Measurements from ENCODE around the gene STXBP5.
"Not testable (repeated sequence)": the region's sequence is repeated elsewhere in the genome, so short reads cannot be mapped to it uniquely, and the experiment has no call there.

The STXBP5 gene

GRCh38 chr6:147298461-147298860, 94.2 kb downstream of the STXBP5 start:
- no peak for DNase-seq

- DNase-seq, result no peak
Observed at GRCh38 chr6:147299035-147299434, 94.8 kb downstream of the STXBP5 start.

- no peak for DNase-seq
Observed at GRCh38 chr6:147301070-147301469, 96.9 kb downstream of the STXBP5 start.

GRCh38 chr6:147304016-147304415, 99.8 kb downstream of the STXBP5 start:
- no peak for DNase-seq

- no peak for DNase-seq
Observed at GRCh38 chr6:147310521-147310920, 106.3 kb downstream of the STXBP5 start.

GRCh38 chr6:147311218-147311617, 107.0 kb downstream of the STXBP5 start:
- DNase-seq, result no peak

GRCh38 chr6:147321260-147321659, 117.0 kb downstream of the STXBP5 start:
- no peak for DNase-seq

GRCh38 chr6:147322299-147323162, 118.3 kb downstream of the STXBP5 start:
- no peak for DNase-seq

GRCh38 chr6:147325557-147325956, 121.3 kb downstream of the STXBP5 start:
- DNase-seq, result no peak

- DNase-seq, result no peak
Observed at GRCh38 chr6:147331401-147331800, 127.2 kb downstream of the STXBP5 start.

GRCh38 chr6:147337921-147338320, 133.7 kb downstream of the STXBP5 start:
- no peak for DNase-seq

- DNase-seq, result no peak
Observed at GRCh38 chr6:147341486-147341885, 137.3 kb downstream of the STXBP5 start.

GRCh38 chr6:147345902-147346301, 141.7 kb downstream of the STXBP5 start:
- no peak for DNase-seq

GRCh38 chr6:147347179-147347881, 143.1 kb downstream of the STXBP5 start:
- DNase-seq, result no peak

GRCh38 chr6:147347882-147348575, 143.8 kb downstream of the STXBP5 start:
- no peak for DNase-seq

- DNase-seq, result no peak
Observed at GRCh38 chr6:147361311-147361981, 157.2 kb downstream of the STXBP5 start.

- no peak for DNase-seq
Observed at GRCh38 chr6:147366290-147366689, 162.1 kb downstream of the STXBP5 start.

GRCh38 chr6:147371325-147371724, 167.1 kb downstream of the STXBP5 start:
- no peak for DNase-seq

GRCh38 chr6:147372806-147373205, 168.6 kb downstream of the STXBP5 start:
- DNase-seq, result no peak

GRCh38 chr6:147378819-147379218, 174.6 kb downstream of the STXBP5 start:
- DNase-seq, result no peak

- not testable (repeated sequence) for DNase-seq
Observed at GRCh38 chr6:147380841-147381240, 176.6 kb downstream of the STXBP5 start.

- no peak for DNase-seq
Observed at GRCh38 chr6:147381712-147382111, 177.5 kb downstream of the STXBP5 start.
